GM23338 (cell line): ENCODE data around the gene CERT1. TPM values are rescaled to one million over a fixed set of nuclear protein-coding genes. Genes with fewer than 3 reads are reported as not detected.

Source experiments
- ATAC-seq: fragments of 200-7000 bp; cut with Tn5 transposase; 3 replicates; pipeline ENCODE4 v1.9.1; 2020
- DNase-seq: peaks from one replicate; pipeline ENCODE4 v3.0.0-alpha.2; 2015; ENCODE audit warnings: low spot score
- H2AFZ ChIP-seq: fragments of 200-600 bp; sonication (generic); 2 replicates; pipeline ENCODE4 v1.8.0; 2016; ENCODE audit warnings: antibody characterized with exemption, mild to moderate bottlenecking, moderate library complexity
- H3F3A ChIP-seq: fragments of 200-600 bp; sonication (generic); replicated peaks from 2 replicates; pipeline ENCODE4 v1.8.0; 2017; ENCODE audit warnings: antibody characterized with exemption, mixed run types, low read depth
- H3K27ac ChIP-seq: fragments of 200-600 bp; sonication (generic); 2 replicates; pipeline ENCODE4 v1.6.1; 2016; ENCODE audit warnings: low read depth
- H3K27me3 ChIP-seq: fragments of 200-600 bp; sonication (generic); 2 replicates; pipeline ENCODE4 v1.8.0; 2016; ENCODE audit warnings: mild to moderate bottlenecking, mixed run types, moderate library complexity; ENCODE audit not compliant: insufficient read depth
- H3K36me3 ChIP-seq: fragments of 200-600 bp; sonication (generic); 2 replicates; pipeline ENCODE4 v1.8.0; 2016; ENCODE audit warnings: mild to moderate bottlenecking; ENCODE audit not compliant: insufficient read depth
- H3K4me1 ChIP-seq: fragments of 200-600 bp; sonication (generic); 2 replicates; pipeline ENCODE4 v1.8.0; 2016; ENCODE audit warnings: mild to moderate bottlenecking, moderate library complexity; ENCODE audit not compliant: insufficient read depth
- H3K4me2 ChIP-seq: fragments of 200-600 bp; sonication (generic); 2 replicates; pipeline ENCODE4 v1.7.1; 2017; ENCODE audit warnings: mixed run types
- H3K4me3 ChIP-seq: fragments of 200-600 bp; sonication (generic); 2 replicates; pipeline ENCODE4 v1.6.1; 2016; ENCODE audit warnings: mixed run types
- H3K79me2 ChIP-seq: fragments of 200-600 bp; sonication (generic); replicated peaks from 2 replicates; pipeline ENCODE4 v1.8.0; 2017; ENCODE audit warnings: mild to moderate bottlenecking; ENCODE audit not compliant: insufficient read depth
- H3K9me2 ChIP-seq: fragments of 200-600 bp; sonication (generic); 2 replicates; pipeline ENCODE4 v1.8.0; 2017; ENCODE audit not compliant: insufficient read depth
- H4K20me1 ChIP-seq: fragments of 200-600 bp; sonication (generic); replicated peaks from 2 replicates; pipeline ENCODE4 v1.8.0; 2017; ENCODE audit warnings: mild to moderate bottlenecking; ENCODE audit not compliant: insufficient read depth
- H3K27ac Mint-ChIP-seq: 2 replicates; pipeline ENCODE4 v1.8.0; 2020; ENCODE audit warnings: inconsistent platforms, mild to moderate bottlenecking, moderate library complexity, mixed read lengths
- H3K27me3 Mint-ChIP-seq: 3 replicates; pipeline ENCODE4 v1.8.0; 2022; ENCODE audit warnings: low read depth, mild to moderate bottlenecking, moderate library complexity, mixed read lengths, inconsistent platforms; ENCODE audit not compliant: insufficient read depth, poor library complexity
- H3K36me3 Mint-ChIP-seq: 3 replicates; pipeline ENCODE4 v1.8.0; 2021; ENCODE audit warnings: low read depth, mild to moderate bottlenecking, inconsistent platforms, moderate library complexity, mixed read lengths
- H3K4me1 Mint-ChIP-seq: 3 replicates; pipeline ENCODE4 v1.8.0; 2020; ENCODE audit warnings: mild to moderate bottlenecking, inconsistent platforms, mixed read lengths
- H3K4me3 Mint-ChIP-seq: 3 replicates; pipeline ENCODE4 v1.8.0; 2021; ENCODE audit warnings: moderate library complexity, mild to moderate bottlenecking, inconsistent platforms, mixed read lengths
- H3K9me3 Mint-ChIP-seq: 3 replicates; pipeline ENCODE4 v1.8.0; 2020; ENCODE audit warnings: moderate library complexity, mild to moderate bottlenecking, inconsistent platforms, mixed read lengths
- CREB1 ChIP-seq: fragments of 250-450 bp; sonication (Bioruptor Pico); IDR thresholded peaks from 2 replicates; pipeline ENCODE4 v1.5.0; 2020; ENCODE audit warnings: low read depth, mild to moderate bottlenecking, moderate library complexity
- CTCF ChIP-seq, 2 experiments: fragments of 200-600 bp in 1 of 2; sonication (generic) in 1 of 2; conservative IDR thresholded peaks; 2 replicates each; pipeline versions ENCODE4 v1.5.1 to v1.6.1; 2016 to 2017; ENCODE audit warnings: antibody characterized with exemption in 2 of 2, low read depth in 2 of 2, mild to moderate bottlenecking in 2 of 2, moderate library complexity in 1 of 2
- ETS1 ChIP-seq: IDR thresholded peaks from 2 replicates; pipeline ENCODE4 v1.6.1; 2016; ENCODE audit warnings: antibody characterized with exemption
- EZH2 ChIP-seq: fragments of 200-600 bp; sonication (generic); IDR thresholded peaks from one replicate; pipeline ENCODE4 v1.8.0; 2017; ENCODE audit warnings: antibody characterized with exemption, mild to moderate bottlenecking, low read depth; ENCODE audit not compliant: unreplicated experiment
- EZH2phosphoT487 ChIP-seq: fragments of 200-600 bp; sonication (generic); IDR thresholded peaks from one replicate; pipeline ENCODE4 v1.8.1; 2018; ENCODE audit warnings: antibody characterized with exemption; ENCODE audit not compliant: unreplicated experiment
- JUNB ChIP-seq: IDR thresholded peaks from one replicate; pipeline ENCODE4 v1.6.1; 2016; ENCODE audit warnings: antibody characterized with exemption; ENCODE audit not compliant: unreplicated experiment
- NANOG ChIP-seq: IDR thresholded peaks from 2 replicates; pipeline ENCODE4 v1.6.1; 2016; ENCODE audit warnings: antibody characterized with exemption, borderline replicate concordance
- POLR2AphosphoS5 ChIP-seq: IDR thresholded peaks from 2 replicates; pipeline ENCODE4 v1.6.1; 2016; ENCODE audit warnings: antibody characterized with exemption, low read depth
- STAT1 ChIP-seq: IDR thresholded peaks from one replicate; pipeline ENCODE4 v1.6.1; 2016; ENCODE audit warnings: antibody characterized with exemption; ENCODE audit not compliant: unreplicated experiment
- ZNF114 ChIP-seq: fragments of 250-450 bp; sonication (Bioruptor Pico); IDR thresholded peaks from 2 replicates; pipeline ENCODE4 v1.5.0; 2020; ENCODE audit warnings: mild to moderate bottlenecking, moderate library complexity
- ZNF331 ChIP-seq: fragments of 250-450 bp; sonication (Bioruptor Pico); IDR thresholded peaks from 2 replicates; pipeline ENCODE4 v1.5.0; 2020; ENCODE audit warnings: low read depth, mild to moderate bottlenecking, moderate library complexity
- ZNF462 ChIP-seq: fragments of 250-450 bp; sonication (Bioruptor Pico); IDR thresholded peaks from 2 replicates; pipeline ENCODE4 v1.5.0; 2020; ENCODE audit warnings: mild to moderate bottlenecking, moderate library complexity
- polyA plus RNA-seq: library from polyadenylated mRNA; unstranded; fragments of >200 nt; fragmentation: Nextera tagmentation; extraction: Ambion mirVana; gene quantifications from 2 replicates; pipeline ENCODE4 v1.2.1, GENCODE V29; 2016
- total RNA-seq: library from RNA; depleted of rRNA; stranded (reverse); fragments of >200 nt; shearing (Covaris generic); gene quantifications from 2 replicates; pipeline ENCODE4 v1.2.3, GENCODE V29; 2014
- TF ChIP-seq, protein P1 (sequence below): IDR thresholded peaks from one replicate; pipeline ENCODE4 v1.6.1; 2018; ENCODE audit warnings: antibody characterized with exemption; ENCODE audit not compliant: unreplicated experiment

The CERT1 gene
- total and polyA plus RNA-seq, 2 experiments from 2014 or later = 36.5 to 40.7 TPM

- Mint-ChIP-seq H3K27me3 (peaks cover 4% of the 10 kb centered on the region), H3K36me3 (peaks cover 18% of the 10 kb centered on the region; the same call in 2 of the 3 replicates), H3K4me1 (peaks cover 3% of the 10 kb centered on the region; the same call in 2 of the 3 replicates), H3K27ac (no peak overlapping the region), H3K9me3 (peaks cover 16% of the 10 kb centered on the region), H3K4me3 (no peak overlapping the region)
- TF ChIP-seq STAT1 (no peak), ZNF462 (CRISPR knock-in tag) (no peak), JUNB (no peak), ZNF114 (CRISPR knock-in tag) (no peak), EZH2 (no peak), NANOG (no peak), POLR2AphosphoS5 (no peak), ZNF331 (no peak), ETS1 (no peak), CREB1 (CRISPR knock-in tag) (no peak), CTCF (conservative IDR thresholded peaks at IDR 0.05; ENCODE audit: low read depth in 2 of 2) (no peak), EZH2phosphoT487 (no peak)
- TF ChIP-seq, protein P1, sequence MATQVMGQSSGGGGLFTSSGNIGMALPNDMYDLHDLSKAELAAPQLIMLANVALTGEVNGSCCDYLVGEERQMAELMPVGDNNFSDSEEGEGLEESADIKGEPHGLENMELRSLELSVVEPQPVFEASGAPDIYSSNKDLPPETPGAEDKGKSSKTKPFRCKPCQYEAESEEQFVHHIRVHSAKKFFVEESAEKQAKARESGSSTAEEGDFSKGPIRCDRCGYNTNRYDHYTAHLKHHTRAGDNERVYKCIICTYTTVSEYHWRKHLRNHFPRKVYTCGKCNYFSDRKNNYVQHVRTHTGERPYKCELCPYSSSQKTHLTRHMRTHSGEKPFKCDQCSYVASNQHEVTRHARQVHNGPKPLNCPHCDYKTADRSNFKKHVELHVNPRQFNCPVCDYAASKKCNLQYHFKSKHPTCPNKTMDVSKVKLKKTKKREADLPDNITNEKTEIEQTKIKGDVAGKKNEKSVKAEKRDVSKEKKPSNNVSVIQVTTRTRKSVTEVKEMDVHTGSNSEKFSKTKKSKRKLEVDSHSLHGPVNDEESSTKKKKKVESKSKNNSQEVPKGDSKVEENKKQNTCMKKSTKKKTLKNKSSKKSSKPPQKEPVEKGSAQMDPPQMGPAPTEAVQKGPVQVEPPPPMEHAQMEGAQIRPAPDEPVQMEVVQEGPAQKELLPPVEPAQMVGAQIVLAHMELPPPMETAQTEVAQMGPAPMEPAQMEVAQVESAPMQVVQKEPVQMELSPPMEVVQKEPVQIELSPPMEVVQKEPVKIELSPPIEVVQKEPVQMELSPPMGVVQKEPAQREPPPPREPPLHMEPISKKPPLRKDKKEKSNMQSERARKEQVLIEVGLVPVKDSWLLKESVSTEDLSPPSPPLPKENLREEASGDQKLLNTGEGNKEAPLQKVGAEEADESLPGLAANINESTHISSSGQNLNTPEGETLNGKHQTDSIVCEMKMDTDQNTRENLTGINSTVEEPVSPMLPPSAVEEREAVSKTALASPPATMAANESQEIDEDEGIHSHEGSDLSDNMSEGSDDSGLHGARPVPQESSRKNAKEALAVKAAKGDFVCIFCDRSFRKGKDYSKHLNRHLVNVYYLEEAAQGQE = no peak
- no peak overlapping the region for H2AFZ ChIP-seq
- H4K20me1 ChIP-seq = no peaks in the 10 kb centered on the region
- H3K27me3 ChIP-seq = no peaks in the 10 kb centered on the region
- H3K4me1 ChIP-seq = no peaks in the 10 kb centered on the region
- no peaks in the 10 kb centered on the region for H3F3A ChIP-seq
- no peak overlapping the region for H3K4me3 ChIP-seq
- peaks cover 38% of the 10 kb centered on the region for H3K79me2 ChIP-seq
- H3K4me2 ChIP-seq = no peak overlapping the region
- H3K36me3 ChIP-seq = peaks cover 3% of the 10 kb centered on the region; the same call in 1 of the 2 replicates
- H3K27ac ChIP-seq = no peak overlapping the region
- ATAC-seq (no peak), DNase-seq (no peak)
- H3K9me2 ChIP-seq = no peaks in the 10 kb centered on the region
Observed at GRCh38 chr5:75522542-75522941, 11.1 kb upstream of the CERT1 start.
